Fibroblast of pulmonary artery (primary cell): Measurements from ENCODE around the gene AMH.
A peak's percentile ranks its signal among the peaks of the same experiment; 100 is the strongest.

Experiments used
- DNase-seq: peaks from one replicate; pipeline ENCODE4 v3.0.0-alpha.2; 2010; ENCODE audit warnings: low read depth
- H3K4me3 ChIP-seq: replicated peaks from 2 replicates; pipeline ENCODE4 v1.5.1; 2011; ENCODE audit warnings: low read depth, mild to moderate bottlenecking, control low read depth, low read length, moderate library complexity
- CTCF ChIP-seq: IDR thresholded peaks from 2 replicates; pipeline ENCODE4 v1.5.1; 2011; ENCODE audit warnings: mild to moderate bottlenecking, control low read depth, low read length, inconsistent platforms; ENCODE audit errors: missing control alignments

AMH gene

DNA sequence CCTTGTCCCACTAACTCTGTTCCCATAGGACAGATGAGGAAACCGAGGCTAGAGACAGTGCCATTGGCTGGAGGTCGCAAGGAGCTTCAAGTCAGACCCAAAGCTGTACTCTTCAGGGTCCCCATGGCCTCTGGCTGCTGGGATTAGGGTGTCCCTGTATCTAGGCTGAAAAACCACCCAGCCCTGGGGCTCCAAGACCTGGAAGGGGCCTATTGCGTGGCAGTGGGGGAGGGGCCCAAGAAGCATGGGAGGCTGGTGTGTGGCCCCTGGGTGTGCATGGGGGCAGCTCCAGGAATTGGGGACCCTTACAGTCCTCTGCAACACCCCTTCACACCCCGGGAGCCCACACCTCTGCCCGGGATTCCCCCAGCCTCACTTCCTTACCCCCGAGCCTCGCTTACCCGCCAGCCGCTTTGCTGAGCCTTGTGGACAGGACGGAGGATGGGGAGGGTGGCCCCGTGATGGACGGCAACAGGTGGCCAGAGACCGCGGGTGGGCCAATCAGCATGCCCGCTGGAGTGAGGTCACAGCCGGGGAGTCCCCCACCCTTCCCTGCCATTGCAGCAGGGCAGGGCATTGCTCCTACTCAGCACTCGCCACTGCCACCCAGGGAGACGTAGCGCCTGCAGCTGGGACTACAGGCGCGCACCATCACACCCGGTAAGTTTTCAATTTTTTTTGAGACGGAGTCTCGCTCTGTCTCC is 7.0 kb downstream of the AMH start, which contains the start of gene JSRP1:
TSS of gene JSRP1 (minus strand) at position 436 of the 704 bp plus-strand sequence. CDS start 1,103 bp downstream, outside the sequence.
- DNase-seq = no peak
- H3K4me3 ChIP-seq = no peak within 1 kb of the TSS
- TF ChIP-seq CTCF = no peak

- no peak for TF ChIP-seq CTCF
- no peak for DNase-seq
- H3K4me3 ChIP-seq = no peak overlapping the region
Observed at GRCh38 chr19:2259336-2259735, 10.2 kb downstream of the AMH start.

GRCh38 chr19:2260341-2260805 is 11.2 kb downstream of the AMH start:
- TF ChIP-seq CTCF = no peak
- H3K4me3 ChIP-seq = no peak overlapping the region
- no peak for DNase-seq

DNA sequence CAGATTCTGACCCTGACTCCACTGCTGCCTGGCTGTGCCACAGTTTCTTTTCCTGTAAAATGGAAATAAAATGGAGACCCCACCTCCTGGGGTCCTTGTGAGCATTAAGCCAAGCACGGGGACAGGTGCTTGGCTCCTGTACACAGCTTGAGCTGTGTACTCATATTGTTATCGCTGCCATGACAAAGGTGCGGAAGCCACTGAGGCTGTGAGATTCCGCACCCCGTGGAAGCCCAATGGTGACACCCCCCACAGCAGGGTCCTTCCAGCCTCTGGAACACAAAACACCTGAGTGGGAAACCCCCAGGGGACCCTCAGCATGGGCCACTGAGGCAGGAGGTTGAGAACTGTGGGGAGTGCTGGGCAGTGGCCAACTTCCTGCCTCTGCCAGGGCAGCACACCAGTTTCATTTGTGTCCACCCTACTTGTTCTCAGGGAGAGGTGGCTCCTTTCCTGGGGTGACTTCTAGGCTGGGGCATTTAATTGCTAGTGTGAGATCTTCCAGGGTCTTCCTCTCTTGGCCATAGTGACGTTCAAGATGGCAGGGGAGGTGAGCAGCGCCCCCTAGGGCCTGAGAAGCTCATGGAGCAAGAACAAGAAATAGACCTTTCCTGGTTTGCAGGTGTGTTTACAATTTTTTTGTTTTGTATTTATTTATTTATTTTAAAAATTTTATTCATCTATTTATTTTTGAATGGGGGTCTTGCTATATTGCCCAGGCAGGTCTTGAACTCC is 12.5 kb downstream of the AMH start:
- no peak overlapping the region for H3K4me3 ChIP-seq
- peak; percentile 38 for DNase-seq
- TF ChIP-seq CTCF = peak; percentile 67

DNA sequence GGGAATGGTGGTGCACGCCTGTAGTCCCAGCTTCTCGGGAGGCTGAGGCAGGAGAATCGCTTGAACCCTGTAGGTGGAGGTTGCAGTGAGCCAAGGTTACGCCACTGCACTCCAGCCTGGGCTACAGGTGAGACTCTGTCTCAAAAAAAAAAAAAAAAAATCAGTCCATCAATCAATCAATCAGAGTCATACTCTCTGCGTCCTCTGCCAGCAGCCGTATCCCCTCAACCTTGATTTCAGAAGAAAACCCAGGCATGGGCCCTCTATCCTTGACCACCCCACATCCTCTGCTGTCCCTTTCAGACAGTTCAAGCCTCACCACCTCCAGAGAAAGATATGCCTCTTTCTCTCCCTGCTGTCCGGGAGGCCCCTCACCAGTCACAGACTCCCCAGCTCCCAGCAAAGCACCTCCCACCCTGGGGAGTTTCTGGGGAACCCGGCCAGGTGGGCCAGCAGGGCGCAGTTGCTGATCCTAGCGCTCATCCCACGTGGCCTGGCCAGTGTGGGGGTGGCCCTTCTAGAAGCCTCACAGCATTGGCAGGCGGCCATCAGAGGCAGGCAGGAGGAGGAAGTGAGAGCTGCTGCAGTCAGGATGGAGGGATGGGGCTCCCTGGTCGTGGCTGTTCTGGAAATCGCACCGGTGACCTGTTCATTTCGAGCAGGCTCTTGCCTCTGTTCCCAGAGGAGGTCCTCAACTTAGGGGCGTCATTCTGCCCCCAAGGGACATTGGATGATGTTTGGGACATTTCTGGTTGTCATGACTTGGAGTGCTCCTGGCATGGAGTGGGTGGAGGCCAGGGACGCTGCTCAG is 17.3 kb downstream of the AMH start:
- TF ChIP-seq CTCF = no peak
- H3K4me3 ChIP-seq = no peak overlapping the region
- DNase-seq = peak; percentile 82

DNA sequence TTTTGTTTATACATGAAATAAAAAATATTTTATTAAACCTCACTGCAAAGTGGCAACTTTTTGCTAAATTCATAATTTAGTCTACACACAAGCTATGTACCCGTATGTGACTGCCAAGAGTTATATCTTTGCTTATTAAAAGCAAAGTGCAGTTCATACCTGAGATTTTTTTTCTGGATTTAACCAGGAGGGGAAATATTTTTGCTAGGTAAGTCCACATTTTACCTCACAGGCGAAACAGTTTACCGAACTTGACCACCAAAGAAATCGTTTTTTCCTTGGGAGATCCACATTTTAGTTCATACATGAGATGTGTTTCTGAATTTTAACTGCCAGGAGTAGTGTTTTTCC is 19.3 kb downstream of the AMH start:
- no peak for DNase-seq
- peak overlapping the region; percentile 68 for H3K4me3 ChIP-seq
- no peak for TF ChIP-seq CTCF
